HG03520 (cell line): ENCODE results near the gene PGK1.

Source experiments
- ATAC-seq: cut with Tn5 transposase; IDR thresholded peaks from one replicate; pipeline ENCODE4 v1.9.1; 2021; ENCODE audit warnings: mild to moderate bottlenecking, moderate library complexity; ENCODE audit not compliant: unreplicated experiment

The PGK1 gene

DNA sequence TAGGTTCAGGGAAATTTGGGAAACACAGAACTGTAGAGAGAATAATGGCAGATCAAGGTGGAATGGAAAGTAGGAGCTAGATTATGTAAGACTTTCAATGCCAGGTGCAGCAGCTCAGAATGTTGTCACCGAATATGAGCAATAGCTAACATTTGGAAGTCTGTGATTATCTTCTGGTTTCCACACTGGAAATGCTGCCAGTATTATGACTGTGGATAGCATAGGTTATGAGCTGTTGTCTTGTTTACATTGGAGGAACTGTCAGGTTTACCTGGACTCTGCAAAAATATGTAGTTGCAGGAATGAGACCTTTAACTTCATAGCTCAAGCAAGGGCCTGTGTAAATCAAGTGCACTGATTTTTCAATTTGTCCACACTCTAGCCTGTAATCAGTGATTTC lies 61.4 kb downstream of the PGK1 start:
- ATAC-seq, result no peak

DNA sequence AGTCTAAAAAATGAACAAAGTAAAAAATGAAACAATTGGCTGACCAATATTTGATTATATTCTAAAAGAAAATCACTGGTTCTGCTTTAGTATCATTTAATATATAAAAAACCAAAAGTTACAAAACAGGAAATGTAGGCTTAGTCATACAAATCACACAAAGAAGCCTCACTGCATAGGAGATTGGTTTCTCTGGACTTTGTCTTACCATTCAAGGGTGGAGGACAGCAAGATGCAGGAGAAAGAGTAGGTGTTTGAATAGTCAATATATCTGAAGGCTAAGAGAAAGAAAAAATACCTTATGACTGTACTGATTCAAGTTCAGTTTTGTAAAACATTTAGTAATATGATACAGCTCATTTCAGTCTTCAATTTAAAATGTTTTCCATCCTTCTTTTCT lies 64.0 kb downstream of the PGK1 start:
- ATAC-seq, result no peak
